Measurements from ENCODE around the gene FOXE3.

- TF ChIP-seq POLR2AphosphoS5 (IDR thresholded peaks at IDR 0.05; ENCODE audit: borderline replicate concordance, low read depth, low read length) = no peak
- TF ChIP-seq EZH2 (IDR thresholded peaks at IDR 0.05) = no peak
Observed at GRCh38 chr1:47410068-47410455, 6.0 kb upstream of the FOXE3 start.

Data from SK-N-MC (cell line).